Type B pancreatic cell (in vitro differentiated cells): ENCODE data around the gene LPCAT4. TPM values are rescaled to one million over a fixed set of nuclear protein-coding genes. Genes with fewer than 3 reads are reported as not detected.

Experiments
- DNase-seq: peaks from one replicate; pipeline ENCODE4 v3.0.0; 2021; ENCODE audit warnings: mixed read lengths; ENCODE audit not compliant: unreplicated experiment; ENCODE audit errors: extremely low spot score
- H3K27ac Mint-ChIP-seq: 2 replicates; pipeline ENCODE4 v1.8.0; 2021; ENCODE audit warnings: mild to moderate bottlenecking, mixed read lengths
- H3K27me3 Mint-ChIP-seq: 2 replicates; pipeline ENCODE4 v1.8.0; 2021; ENCODE audit warnings: mixed read lengths
- H3K36me3 Mint-ChIP-seq: 2 replicates; pipeline ENCODE4 v1.8.0; 2021; ENCODE audit warnings: mixed read lengths
- H3K4me1 Mint-ChIP-seq: one replicate; pipeline ENCODE4 v1.8.0; 2021; ENCODE audit warnings: mixed read lengths; ENCODE audit not compliant: unreplicated experiment
- H3K4me3 Mint-ChIP-seq: 2 replicates; pipeline ENCODE4 v1.8.0; 2021; ENCODE audit warnings: mild to moderate bottlenecking, mixed read lengths
- H3K9me3 Mint-ChIP-seq: 2 replicates; pipeline ENCODE4 v1.8.0; 2021; ENCODE audit warnings: mixed read lengths
- total RNA-seq: library from RNA; stranded (reverse); gene quantifications from 2 replicates; pipeline ENCODE4 v1.2.1, GENCODE V29; 2021; ENCODE audit warnings: low replicate concordance
- TF ChIP-seq, protein P1 (sequence below): fragments of 200-600 bp; sonication (generic); conservative IDR thresholded peaks from 2 replicates; pipeline ENCODE4 v1.5.0; 2021; ENCODE audit warnings: antibody characterized with exemption, mild to moderate bottlenecking

Gene LPCAT4
- total RNA-seq, 1 donor from 2014 or later = 87.5 TPM

DNA sequence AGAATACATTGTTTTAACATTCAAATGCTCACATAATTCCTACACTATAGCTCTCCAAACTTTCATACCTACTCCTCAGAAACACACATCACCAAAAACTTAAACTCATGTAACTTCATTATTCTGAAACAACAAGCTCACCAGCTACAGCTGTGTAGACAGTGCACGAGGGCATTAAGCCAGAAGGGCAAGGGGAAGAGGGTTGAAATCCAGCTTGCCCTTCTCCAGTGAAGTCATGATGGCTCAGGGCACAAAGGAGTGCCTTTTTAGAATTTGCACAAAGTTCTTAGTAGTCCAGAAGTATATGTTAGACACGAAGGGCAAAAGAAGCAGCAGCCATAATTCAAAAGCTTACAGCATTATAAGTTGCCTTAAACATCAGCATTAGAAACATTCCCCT, 38.0 kb downstream of the LPCAT4 start:
- TF ChIP-seq, protein P1, sequence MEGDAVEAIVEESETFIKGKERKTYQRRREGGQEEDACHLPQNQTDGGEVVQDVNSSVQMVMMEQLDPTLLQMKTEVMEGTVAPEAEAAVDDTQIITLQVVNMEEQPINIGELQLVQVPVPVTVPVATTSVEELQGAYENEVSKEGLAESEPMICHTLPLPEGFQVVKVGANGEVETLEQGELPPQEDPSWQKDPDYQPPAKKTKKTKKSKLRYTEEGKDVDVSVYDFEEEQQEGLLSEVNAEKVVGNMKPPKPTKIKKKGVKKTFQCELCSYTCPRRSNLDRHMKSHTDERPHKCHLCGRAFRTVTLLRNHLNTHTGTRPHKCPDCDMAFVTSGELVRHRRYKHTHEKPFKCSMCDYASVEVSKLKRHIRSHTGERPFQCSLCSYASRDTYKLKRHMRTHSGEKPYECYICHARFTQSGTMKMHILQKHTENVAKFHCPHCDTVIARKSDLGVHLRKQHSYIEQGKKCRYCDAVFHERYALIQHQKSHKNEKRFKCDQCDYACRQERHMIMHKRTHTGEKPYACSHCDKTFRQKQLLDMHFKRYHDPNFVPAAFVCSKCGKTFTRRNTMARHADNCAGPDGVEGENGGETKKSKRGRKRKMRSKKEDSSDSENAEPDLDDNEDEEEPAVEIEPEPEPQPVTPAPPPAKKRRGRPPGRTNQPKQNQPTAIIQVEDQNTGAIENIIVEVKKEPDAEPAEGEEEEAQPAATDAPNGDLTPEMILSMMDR = no peak
- H3K27me3 Mint-ChIP-seq = no peaks in the 10 kb centered on the region
- H3K36me3 Mint-ChIP-seq = no peaks in the 10 kb centered on the region
- no peaks in the 10 kb centered on the region for H3K9me3 Mint-ChIP-seq
- H3K4me1 Mint-ChIP-seq = no peaks in the 10 kb centered on the region
- no peak for DNase-seq
- no peak overlapping the region for H3K4me3 Mint-ChIP-seq
- H3K27ac Mint-ChIP-seq = no peak overlapping the region

DNA sequence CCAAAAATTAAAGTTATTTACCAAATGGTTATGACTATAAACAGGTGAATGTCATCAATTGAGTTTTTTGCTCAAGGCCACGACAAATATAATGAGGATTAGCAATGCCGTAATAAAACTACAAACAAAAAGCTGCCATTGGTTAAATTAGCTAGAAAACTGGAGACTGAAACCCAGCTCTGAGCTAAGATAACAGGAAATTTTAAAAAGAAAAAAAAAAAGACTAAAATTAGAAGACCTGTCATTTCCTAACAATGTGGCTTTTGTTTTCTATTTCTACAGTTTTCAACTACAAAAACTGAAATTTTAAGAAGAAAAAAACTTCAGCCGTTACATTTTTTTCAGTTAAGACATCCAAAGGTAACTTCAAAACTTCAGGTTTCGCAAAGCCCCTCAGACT, 39.1 kb downstream of the LPCAT4 start:
- Mint-ChIP-seq H3K4me3 (no peak overlapping the region), H3K27me3 (no peaks in the 10 kb centered on the region), H3K36me3 (no peaks in the 10 kb centered on the region)

DNA sequence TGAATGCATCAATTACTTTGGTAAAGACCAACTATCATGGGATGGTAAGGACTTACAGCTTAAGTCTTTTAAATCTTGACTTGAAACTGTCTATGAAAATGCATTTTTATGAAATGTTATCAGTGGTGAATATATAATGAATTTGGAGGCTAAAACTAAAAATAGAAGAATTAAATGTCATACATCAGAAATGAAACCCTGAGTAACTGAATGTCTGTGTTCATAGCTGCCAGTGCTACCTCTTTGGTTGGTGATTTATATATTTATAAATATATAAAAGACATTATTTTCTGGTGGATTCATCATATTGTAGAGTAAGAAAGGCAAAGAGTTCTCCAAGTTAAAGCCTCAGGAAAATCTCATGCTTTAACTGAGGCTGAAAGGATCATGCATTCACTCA, 41.6 kb downstream of the LPCAT4 start:
- Mint-ChIP-seq H3K4me3 (no peak overlapping the region), H3K36me3 (no peaks in the 10 kb centered on the region), H3K4me1 (no peaks in the 10 kb centered on the region), H3K9me3 (no peaks in the 10 kb centered on the region), H3K27ac (no peak overlapping the region), H3K27me3 (no peaks in the 10 kb centered on the region)
- DNase-seq = no peak
- TF ChIP-seq, protein P1 = no peak

More for the DNA sequence above, 39.1 kb downstream of the LPCAT4 start:
- Mint-ChIP-seq H3K4me1 (no peaks in the 10 kb centered on the region), H3K9me3 (no peaks in the 10 kb centered on the region), H3K27ac (no peak overlapping the region)
- DNase-seq = no peak
- TF ChIP-seq, protein P1 = no peak

DNA sequence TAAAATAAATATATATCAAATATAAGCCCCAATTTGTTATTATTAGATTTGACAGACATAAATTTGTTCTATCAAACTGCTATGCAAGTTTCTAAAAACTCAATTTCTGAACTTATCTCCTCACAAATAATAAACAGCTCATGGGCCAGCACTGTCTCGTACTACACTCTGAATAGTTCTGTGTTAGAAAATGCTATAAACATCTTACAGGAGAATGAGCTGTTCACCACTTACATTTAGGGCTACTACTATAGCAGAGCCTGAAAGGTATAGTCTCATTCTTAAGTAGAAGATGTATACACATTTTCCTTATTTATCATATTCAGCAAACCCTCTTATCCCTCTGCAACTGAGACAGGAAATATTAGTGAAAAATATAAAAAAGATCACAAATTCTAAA, 42.1 kb downstream of the LPCAT4 start:
- no peaks in the 10 kb centered on the region for H3K36me3 Mint-ChIP-seq
- DNase-seq = no peak
- no peaks in the 10 kb centered on the region for H3K9me3 Mint-ChIP-seq
- no peak overlapping the region for H3K4me3 Mint-ChIP-seq
- TF ChIP-seq, protein P1 = no peak
- H3K27ac Mint-ChIP-seq = no peak overlapping the region
- no peaks in the 10 kb centered on the region for H3K4me1 Mint-ChIP-seq
- no peaks in the 10 kb centered on the region for H3K27me3 Mint-ChIP-seq

DNA sequence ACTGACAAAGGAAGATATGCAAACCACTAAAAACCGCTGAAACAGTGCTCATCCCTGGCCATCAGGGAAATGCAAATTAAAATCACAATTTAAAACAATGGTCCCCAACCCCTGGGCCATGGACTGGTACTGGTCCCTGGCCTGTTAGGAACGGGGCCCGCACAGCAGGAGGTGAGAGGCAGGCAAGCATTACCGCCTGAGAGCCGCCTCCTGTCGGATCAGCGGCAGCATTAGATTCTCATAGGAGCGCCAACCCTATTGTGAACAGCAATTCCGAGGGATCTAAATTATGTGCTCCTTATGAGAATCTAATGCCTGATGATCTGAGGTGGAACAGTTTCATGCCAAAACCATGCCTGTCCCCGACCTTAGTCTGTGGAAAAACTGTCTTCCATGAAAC, 43.8 kb downstream of the LPCAT4 start:
- Mint-ChIP-seq H3K4me1 (peaks cover 8% of the 10 kb centered on the region), H3K27me3 (no peaks in the 10 kb centered on the region), H3K9me3 (no peaks in the 10 kb centered on the region), H3K27ac (no peak overlapping the region), H3K36me3 (no peaks in the 10 kb centered on the region), H3K4me3 (no peak overlapping the region)
- DNase-seq = no peak
- TF ChIP-seq, protein P1 = no peak
